Measurements from ENCODE around the gene PIEZO2.

- TF ChIP-seq, protein P1, sequence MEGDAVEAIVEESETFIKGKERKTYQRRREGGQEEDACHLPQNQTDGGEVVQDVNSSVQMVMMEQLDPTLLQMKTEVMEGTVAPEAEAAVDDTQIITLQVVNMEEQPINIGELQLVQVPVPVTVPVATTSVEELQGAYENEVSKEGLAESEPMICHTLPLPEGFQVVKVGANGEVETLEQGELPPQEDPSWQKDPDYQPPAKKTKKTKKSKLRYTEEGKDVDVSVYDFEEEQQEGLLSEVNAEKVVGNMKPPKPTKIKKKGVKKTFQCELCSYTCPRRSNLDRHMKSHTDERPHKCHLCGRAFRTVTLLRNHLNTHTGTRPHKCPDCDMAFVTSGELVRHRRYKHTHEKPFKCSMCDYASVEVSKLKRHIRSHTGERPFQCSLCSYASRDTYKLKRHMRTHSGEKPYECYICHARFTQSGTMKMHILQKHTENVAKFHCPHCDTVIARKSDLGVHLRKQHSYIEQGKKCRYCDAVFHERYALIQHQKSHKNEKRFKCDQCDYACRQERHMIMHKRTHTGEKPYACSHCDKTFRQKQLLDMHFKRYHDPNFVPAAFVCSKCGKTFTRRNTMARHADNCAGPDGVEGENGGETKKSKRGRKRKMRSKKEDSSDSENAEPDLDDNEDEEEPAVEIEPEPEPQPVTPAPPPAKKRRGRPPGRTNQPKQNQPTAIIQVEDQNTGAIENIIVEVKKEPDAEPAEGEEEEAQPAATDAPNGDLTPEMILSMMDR (IDR thresholded peaks at IDR 0.05), result no peak
- TF ChIP-seq TCF7L2 (IDR thresholded peaks at IDR 0.05; ENCODE audit: low read depth, low read length) (no peak), POLR2AphosphoS5 (IDR thresholded peaks at IDR 0.05; ENCODE audit: low read depth, low read length) (no peak), SIN3A (IDR thresholded peaks at IDR 0.05; ENCODE audit: borderline replicate concordance, insufficient read depth, low read depth, low read length) (no peak)
- TF ChIP-seq, protein P2, sequence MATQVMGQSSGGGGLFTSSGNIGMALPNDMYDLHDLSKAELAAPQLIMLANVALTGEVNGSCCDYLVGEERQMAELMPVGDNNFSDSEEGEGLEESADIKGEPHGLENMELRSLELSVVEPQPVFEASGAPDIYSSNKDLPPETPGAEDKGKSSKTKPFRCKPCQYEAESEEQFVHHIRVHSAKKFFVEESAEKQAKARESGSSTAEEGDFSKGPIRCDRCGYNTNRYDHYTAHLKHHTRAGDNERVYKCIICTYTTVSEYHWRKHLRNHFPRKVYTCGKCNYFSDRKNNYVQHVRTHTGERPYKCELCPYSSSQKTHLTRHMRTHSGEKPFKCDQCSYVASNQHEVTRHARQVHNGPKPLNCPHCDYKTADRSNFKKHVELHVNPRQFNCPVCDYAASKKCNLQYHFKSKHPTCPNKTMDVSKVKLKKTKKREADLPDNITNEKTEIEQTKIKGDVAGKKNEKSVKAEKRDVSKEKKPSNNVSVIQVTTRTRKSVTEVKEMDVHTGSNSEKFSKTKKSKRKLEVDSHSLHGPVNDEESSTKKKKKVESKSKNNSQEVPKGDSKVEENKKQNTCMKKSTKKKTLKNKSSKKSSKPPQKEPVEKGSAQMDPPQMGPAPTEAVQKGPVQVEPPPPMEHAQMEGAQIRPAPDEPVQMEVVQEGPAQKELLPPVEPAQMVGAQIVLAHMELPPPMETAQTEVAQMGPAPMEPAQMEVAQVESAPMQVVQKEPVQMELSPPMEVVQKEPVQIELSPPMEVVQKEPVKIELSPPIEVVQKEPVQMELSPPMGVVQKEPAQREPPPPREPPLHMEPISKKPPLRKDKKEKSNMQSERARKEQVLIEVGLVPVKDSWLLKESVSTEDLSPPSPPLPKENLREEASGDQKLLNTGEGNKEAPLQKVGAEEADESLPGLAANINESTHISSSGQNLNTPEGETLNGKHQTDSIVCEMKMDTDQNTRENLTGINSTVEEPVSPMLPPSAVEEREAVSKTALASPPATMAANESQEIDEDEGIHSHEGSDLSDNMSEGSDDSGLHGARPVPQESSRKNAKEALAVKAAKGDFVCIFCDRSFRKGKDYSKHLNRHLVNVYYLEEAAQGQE (IDR thresholded peaks at IDR 0.05; ENCODE audit: insufficient read depth in 1 of 2, low read depth in 2 of 2, low read length in 1 of 2), result no peak
These were observed 256.6 kb downstream of the PIEZO2 start for GRCh38 chr18:10892786-10893185.

Data from Panc1 (cell line).